Dedifferentiated amniotic fluid mesenchymal stem cell (primary cell): ENCODE measurements around the gene SLC6A2.
"Not testable (repeated sequence)": the region's sequence is repeated elsewhere in the genome, so short reads cannot be mapped to it uniquely, and the experiment has no call there.

ENCODE experiments used
- DNase-seq: peaks from one replicate; pipeline ENCODE4 v3.0.0-alpha.2; 2016; ENCODE audit errors: extremely low spot score

The SLC6A2 gene

DNA sequence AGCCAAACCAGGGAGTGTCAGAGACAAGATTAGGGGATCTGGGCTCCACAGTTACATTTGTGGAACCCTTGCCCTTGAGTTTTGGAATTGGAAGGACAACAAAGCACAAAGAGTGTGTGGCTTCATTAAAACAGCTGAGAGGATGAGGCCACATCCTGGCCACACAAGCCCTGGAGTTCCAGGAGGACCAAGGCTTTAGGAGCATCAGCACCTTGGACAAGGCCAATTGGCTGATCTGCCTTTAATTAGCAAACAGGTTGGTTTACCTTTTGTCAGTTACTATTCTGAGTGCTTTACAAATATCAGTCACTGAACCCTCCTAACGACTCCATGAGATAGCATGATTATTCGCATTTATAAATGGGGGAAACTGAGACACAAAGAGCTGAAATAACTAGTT is 54.7 kb downstream of the SLC6A2 start:
- no peak for DNase-seq

DNA sequence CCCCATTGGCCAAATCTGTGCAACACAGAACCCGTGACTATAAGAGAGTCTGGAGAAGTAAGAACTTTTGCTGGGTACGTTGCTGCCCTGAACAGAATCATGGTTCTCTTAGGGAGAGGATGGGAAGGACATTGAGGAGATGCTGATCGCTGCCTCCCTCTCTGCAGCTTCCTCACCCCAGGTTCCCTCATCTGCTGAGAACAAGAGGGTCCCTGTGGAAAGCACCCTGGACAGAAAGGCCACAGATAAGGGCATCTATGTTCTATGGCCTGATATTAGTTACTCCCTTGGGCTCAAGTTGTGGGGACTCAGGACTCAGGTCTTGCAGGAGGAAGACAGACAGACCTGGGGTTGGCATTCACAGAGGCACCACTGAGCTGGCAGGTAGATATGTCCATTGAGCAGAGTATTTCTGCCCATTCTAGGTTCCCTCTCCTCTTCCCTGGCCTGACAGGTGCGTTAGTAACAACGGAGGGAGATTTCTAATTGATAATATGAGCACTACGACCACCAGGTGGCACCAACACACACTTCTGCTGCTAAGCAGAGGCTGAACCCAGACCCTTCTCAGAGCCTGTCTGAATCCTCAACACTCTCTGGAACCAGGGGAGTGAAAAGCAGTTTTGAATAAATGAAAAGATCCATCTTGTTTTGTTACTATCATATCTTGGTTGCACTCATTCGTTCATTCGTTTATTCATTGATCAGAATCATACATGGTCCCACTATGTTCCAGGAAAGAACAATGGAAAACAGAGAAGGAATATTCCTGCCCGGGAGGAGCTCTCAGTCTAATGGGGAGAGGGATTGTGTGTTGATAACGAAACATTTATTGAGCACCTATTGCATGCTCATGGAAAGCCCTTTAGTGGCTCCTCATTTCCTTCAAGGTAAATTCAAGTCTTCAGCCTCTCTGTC is 56.4 kb downstream of the SLC6A2 start:
- no peak for DNase-seq

DNA sequence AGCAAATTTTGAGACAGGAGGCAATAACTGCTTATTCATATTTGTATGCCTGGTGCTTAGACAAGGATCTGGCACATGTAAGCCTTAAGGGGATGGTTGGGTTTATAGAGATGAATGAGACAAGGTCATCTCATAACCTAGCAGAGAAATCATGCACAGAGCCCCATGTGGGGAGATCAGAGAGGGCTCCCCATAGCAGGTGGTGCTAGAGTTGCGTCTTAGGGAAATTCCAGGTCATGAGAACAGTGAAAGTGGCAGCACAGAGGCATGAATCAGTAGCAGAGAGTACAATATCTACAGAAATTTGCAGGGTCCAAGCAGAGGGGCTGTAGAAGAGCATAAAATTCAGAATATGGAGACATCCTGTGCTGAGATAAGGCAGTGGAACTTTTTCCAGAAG is 57.3 kb downstream of the SLC6A2 start:
- no peak for DNase-seq

DNA sequence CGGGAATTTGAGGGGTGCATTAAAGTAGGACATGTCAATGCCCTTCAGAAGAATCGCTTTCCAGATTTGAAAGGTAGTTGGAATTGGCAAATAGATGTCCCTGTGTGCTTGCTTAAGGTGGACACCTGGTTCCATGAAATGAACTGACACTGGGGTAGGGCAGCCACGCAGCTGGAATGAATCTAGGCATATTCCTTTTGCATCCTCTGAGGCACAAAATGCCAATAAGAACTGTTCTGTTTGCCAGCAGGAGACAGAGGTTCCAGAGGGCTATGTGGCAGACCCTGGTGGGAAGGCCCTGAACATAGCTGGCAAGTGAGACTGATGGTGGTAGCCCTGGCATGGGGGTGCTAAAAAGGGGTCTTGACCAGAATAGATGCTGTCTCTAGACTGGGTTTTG is 61.5 kb downstream of the SLC6A2 start:
- no peak for DNase-seq

DNA sequence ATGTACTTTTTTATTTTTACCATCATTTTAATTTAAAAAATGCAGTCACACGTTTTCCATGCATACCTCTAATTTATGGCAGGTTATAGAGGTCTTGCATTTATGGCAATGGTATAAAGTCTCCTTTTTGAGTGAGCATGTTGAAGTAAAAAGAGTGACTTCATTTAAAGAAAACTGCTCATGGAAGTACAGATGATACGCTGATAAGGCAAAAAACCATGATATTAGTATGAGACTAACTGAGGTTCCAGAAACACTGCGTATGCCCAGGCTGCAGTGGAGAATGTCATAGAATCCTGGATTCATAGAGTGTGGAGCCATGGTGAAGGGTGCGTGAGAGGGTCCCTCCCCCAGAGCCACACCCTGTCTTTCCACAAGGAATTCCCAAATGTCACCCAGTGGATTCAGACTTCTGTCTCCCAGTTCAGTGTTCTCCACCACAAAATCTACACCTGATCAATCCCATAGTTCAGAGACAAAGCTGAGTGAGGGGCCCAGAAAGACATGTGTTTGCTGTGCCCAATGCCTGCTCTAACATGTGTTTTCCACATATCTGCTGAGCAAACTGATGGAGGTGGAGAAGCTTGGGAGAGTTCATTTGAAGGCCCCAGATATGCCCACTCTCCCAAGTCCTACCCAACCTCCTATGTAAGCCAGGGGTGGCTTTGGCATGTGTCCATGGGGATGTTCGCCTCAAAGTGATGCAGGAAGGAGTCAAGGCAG is 69.4 kb downstream of the SLC6A2 start:
- DNase-seq: no peak

DNA sequence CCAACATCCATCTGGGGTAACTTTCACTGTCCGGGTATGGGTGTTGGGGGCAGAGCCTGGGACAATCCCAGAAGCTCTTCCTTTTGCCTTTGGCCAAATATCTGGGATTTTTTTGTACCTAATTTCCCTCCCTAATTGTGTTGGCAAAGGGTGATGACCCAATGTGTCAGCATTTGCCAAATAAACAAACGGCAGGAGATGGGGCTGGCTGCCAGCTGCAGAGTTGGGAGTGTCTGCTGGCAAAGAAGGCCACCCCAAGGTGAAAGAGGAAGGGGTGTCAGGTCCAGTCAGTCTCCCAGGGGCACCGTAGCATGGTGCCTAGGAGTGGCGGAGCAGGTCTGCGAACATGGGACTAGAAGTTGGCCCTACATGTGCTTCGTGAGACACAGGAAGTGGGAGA is 73.0 kb downstream of the SLC6A2 start:
- DNase-seq: no peak

DNA sequence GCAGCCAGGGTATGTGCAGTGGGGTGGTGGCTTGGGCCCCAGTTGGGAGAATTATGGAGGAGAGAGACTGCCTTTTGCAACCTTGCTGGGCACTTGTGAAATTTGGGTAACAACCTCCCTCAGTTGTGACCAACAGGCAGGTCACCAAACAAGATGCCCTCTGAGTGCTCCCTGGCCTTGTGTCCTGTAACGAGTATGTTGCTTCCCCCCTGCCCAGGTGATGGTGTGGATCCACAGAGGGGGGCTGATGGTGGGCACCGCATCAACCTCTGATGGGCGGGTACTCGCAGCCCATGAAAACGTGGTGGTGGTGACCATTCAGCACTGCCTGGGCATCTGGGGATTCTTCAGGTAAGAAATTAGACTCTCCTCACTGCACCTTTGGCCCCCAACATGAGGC is 74.3 kb downstream of the SLC6A2 start:
- DNase-seq: no peak

DNA sequence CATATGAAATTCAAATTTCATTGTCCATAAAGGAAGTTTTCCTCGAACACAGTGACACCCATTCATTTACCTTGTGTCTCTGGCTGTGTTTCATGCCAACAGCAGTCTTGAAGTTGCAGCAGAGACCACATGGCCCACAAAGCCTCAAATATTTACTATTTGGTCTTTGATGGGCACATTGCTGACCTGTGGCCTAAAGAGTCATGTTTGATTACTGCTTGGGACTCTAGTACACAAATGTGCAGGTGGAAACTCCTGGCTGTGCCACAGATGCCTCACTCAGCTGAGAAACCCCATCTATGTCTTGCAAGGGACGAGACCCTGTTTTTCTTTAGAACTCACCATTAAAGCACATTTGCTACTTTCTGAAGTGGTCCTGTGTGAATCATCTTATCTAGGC is 76.7 kb downstream of the SLC6A2 start:
- DNase-seq: no peak

DNA sequence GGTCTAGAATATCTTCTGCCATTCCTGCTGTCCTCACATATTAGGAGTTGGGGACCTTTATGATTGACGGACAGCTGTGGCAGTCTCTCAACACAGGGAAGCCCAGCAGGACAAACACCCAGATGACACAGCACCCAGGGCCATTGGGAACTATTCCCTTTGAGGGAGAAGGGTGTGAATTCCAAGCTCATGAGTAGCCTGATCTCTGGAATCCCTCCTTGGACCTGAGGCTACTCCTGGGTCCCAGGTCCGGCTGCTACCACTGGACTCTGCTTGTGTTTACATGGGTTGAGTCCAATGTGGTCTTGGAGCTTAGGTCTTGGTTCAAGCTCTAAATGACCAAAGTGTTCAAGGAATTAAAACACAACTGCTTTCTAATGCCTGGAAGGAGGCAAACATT is 78.9 kb downstream of the SLC6A2 start:
- no peak for DNase-seq

DNA sequence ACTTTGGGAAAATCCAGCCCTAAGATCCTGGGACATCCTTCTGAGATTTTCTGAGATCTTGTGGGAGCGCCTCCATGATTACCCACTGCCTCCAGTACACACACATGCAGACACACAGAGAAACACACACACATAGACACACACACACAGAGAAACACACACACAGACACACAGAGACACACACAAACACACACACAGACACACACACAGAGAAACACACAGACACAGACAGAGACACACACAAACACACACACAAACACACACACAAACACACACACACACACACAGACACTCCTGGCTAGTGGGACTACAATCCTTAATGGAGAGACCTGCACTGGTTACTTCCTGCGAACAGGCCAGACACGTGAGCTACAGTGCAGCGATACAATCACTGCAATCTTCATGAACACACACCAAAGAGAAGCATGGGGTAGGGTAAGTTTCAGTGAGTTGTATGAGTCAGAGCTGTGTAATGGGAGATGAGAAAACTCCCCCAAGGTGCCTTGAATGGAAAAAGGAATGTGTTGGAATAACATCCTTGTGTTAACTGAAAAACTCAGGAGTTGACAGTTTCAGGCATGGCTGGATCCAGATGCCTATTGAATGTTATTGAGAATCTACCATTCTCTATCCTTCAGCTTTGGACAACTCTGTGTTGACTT is 79.5 kb downstream of the SLC6A2 start:
- DNase-seq: no peak

DNA sequence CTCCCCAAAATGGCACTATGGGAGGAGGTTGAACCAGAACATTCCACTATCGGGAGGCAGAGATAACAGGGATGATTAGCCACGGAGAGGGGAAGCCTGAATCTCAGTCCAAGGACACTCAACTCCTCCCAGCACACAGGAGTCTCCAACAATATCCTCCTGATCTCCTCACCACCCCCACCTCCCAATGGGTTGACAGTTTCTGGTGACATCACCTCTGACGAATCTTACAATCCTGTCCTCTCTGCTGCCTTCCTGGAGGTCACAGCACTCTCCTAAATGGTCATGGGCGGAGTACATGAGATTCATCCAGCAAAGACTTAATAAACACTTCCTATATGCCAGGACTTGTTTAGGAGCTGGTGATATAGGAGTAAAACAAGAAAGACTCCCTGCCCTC is 80.9 kb downstream of the SLC6A2 start:
- no peak for DNase-seq

DNA sequence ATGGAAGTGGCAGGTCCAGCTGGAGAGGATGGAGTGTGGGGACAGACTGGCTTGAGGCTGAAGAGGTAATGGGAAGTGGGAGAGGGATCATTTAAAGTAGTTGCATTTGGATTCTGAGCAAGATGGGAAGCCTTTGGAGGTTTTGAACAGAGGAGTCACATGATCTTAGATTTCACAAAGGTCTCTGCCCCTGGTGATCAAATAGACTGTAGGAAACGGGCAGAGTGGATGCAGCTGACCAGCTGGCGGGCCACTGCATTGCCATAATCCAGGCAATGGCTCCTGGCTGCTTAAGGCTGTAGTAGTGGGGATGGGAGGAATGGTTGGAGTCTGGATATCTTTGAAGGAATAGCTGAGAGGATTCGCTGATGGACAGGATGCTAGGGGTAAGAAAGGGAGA is 81.5 kb downstream of the SLC6A2 start:
- no peak for DNase-seq

DNA sequence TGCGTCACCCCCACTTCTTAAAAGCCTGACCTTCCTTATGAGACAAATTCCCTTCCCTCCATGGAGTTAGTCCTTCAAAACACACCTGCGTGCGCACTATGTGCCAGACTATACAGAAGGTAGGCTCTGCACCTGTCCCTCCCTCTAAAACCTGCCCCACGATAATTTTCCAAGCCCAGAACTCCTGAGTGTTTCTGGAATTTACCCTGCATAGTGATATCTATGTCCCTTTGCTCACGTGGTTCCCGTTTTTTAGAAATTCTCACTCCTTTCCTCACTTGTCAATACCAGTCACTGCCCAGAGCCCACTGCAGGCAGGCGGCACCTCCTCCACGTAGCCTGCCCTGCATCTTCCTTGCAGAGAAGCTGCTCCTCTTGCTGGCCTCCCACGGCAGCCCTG is 82.2 kb downstream of the SLC6A2 start:
- DNase-seq: no peak

DNA sequence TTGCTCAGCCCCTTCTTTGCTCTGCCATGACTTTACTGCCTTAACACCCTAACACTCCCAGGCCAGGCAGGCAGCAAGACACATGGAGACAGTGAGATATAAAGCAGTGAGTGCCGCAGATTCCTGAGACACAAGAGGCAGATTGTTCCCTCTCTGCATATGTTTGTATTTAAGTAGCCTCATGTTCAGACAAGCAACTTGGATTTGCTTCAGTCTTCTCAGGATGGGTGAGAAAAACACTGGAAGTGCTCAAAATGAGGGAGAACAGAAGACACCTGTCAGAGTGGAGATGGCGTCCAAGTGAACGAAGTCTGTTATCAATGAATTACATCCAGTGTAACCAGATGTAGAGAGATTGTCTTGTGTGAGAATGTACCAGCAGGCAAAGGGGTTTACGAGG is 90.3 kb downstream of the SLC6A2 start:
- DNase-seq: no peak

DNA sequence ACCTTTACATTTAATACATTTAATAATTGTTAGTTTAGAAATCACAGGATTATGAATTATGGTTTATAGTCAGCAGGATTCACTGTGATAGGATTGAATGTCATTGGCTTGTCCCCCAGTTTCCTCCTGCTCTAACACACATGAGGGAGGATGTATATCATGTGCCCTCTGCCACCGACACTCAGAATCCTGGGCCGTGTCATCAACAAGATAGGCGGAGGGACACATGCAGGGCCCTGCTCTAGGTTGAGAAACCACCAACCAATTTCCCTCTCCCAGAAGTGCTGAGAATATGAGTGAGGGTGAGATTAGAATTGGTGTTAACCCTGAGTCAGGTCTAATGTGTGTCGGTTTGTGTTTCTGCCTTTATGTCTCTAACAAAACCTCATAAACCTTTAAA is 92.0 kb downstream of the SLC6A2 start:
- DNase-seq: no peak

DNA sequence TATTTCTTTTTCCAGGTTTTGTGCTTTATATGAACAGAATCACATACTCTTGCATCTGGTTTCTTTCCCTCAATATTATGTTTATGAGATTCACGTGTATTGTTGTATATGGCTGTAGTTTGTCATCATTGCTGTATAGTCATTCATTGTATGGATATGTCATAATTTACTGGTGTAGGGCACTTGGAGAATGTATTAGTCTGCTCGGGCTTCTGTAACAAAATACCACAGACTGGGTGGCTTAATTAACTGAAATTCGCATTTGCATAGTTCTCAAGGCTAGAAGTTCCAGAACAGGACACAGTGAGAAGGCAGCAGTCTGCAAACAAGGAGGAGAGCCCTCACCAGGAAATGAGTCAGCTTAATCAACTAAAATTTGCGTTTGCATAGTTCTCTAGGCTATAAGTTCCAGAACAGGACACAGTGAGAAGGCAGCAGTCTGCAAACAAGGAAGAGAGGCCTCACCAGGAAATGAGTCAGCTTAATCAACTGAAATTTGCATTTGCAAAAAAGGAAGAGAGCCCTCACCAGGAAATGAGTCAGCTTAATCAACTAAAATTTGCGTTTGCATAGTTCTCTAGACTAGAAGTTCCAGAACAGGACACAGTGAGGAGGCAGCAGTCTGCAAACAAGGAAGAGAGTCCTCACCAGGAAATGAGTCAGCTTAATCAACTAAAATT is 96.8 kb downstream of the SLC6A2 start:
- not testable (repeated sequence) for DNase-seq

DNA sequence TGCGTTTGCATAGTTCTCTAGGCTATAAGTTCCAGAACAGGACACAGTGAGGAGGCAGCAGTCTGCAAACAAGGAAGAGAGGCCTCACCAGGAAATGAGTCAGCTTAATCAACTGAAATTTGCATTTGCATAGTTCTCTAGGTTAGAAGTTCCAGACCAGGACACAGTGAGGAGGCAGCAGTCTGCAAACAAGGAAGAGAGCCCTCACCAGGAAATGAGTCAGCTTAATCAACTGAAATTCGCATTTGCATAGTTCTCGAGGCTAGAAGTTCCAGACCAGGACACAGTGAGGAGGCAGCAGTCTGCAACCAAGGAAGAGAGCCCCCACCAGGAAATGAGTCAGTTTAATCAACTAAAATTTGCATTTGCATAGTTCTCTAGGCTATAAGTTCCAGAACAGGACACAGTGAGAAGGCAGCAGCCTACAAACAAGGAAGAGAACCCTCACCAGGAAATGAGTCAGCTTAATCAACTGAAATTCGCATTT is 97.4 kb downstream of the SLC6A2 start:
- not testable (repeated sequence) for DNase-seq
